Endometrium (tissue), 2 donors: ENCODE results near the gene KCNIP2.

Experiments used
- FAIRE-seq: peaks from 2 replicates; lab custom pipeline; 2012; peaks lifted over from hg19 to GRCh38; lab: Jason Lieb, UNC
- donor health status: control.
- donor health status: control.

Gene KCNIP2

DNA sequence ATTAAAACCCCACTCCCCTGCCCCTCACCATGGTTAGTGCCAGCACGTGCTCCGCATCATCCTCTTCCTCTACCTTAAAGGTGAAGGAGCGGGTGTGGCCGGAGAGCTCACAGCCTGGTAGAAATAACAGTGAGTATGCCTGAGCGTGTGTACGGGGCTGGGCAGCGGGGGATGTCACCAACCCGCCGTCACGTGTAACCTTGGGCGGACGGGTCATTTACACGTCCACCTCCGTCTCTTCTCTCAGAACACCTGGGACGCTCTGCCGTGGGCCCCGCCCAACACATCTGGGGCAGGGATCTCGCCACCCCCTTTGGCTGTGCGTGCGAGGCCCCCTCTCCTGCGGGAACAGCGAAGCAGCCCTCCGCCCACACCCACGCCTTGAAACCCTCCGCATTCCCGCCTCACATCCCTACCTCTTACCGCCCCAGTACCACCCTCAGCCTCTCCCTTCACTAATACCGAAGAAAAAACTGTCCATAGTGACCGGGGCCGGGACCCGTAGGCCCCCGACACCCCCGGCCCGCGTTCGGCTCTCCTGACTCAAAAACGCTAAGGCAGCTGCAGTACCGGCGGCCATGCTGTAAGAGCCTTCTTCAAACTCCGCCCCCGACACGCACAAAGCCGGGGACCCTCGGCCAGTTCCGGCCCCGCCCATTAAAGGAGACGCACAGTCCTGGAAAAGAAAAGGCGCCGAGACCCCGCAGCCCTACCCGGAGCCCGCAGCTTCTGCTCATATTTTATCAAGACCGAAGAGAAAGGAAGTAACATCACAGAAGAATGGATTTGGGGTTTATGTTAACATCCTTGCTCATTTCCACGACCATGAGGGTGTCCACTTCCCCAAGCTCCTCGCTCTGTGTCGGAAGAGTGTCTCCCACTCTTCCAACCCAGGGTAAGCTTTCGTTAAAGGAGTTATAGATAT lies 60.5 kb downstream of the KCNIP2 start, which contains the start of gene NPM3:
Gene NPM3 (minus strand): TSS at position 636 of the 925 bp plus-strand sequence. CDS start 56 bp downstream, at position 580.
- FAIRE-seq, result no peak

DNA sequence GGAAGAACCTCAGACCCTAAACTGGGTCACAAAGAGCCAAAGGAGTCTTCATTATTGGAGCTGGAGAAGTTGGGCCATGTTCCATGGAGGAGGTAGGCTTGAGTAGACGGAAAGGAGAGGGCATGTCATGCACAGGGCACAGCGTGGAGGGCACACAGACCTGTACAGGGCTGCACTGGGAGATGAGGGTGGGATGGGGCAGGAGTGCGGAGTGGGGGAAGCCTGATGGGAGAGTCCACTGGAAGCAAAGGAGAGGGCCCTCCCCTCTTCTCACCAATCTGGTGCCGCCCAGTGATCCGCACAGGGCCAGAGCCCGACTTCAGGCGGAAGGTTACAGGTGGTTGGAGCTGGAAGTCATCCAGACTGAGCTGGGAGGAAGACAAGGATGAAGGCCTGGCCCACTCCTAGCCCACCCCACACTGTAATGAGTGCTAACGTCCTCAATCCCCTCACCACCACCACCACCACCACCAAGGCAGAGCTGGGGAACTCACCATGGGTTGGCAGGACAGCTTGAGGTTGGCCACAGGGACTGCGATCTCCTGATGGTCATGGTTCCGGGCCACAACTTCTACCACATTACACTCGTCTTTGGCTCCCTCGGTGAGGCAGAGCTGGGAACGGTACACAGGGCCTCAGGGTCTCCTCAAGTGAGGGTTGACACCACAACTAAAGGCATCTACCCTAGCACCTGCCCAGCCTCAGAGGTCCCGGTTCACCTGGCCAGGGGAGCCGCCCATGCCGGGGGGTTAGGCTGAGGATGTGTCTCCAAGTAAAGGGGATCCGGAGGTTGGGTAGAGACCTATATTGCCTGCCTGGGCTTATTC lies 61.4 kb downstream of the KCNIP2 start:
- FAIRE-seq, result no peak

DNA sequence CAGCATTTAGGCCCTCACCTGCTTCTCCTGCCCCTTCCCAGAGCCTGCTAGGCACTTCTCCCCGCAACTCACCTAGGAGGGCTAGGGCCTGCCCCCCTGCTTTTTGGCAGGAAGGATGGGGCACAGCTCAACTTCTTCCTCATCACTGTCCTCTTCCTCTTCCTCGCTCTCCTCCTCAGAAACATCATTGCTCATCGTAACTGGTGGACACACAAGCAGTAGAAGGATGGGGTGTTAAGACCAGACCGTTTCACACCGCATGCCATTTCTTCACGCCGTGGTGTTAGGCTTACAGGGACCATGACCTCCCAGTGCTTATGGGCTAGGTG lies 62.0 kb downstream of the KCNIP2 start:
- FAIRE-seq, result no peak

DNA sequence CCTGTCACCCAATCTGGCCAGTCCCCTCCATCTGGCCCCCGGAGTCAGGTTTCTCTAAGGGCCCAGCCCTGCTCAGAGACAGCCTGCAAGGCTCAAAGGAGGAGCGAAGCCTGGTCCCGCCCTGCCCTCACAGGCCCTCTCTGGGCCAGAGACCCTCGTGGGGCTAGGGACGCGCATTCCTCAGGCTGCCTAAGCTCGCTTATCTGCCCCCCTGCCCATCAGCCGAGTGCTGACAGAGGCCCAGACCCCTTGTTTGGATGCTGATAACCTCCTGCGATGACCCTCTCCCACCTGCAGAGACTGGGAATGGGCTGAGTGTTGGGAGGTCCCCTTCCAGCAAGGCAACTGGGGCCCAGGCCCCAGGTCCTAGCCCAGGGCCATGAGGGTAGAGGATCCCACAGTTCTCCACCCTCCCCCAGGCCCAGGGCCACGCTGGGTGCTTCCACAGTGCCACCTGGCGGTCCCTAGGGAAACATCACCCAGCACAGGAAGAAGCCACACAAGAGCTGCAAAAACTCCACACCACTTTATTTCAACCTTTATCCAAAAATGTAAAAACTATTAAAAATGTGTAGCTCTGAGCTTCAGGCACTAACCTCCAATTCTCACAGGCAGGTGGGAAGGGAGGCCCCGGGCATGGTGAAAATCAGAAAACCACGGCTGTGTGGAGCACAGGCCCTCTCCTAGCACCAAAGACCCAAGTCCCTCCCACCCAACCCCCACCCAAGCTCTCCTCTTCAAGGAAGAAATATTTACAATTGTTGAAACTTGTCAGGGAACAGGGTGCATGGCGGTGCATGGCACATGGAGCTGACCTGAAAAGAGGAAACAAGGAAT lies 62.6 kb downstream of the KCNIP2 start:
- FAIRE-seq, result no peak

DNA sequence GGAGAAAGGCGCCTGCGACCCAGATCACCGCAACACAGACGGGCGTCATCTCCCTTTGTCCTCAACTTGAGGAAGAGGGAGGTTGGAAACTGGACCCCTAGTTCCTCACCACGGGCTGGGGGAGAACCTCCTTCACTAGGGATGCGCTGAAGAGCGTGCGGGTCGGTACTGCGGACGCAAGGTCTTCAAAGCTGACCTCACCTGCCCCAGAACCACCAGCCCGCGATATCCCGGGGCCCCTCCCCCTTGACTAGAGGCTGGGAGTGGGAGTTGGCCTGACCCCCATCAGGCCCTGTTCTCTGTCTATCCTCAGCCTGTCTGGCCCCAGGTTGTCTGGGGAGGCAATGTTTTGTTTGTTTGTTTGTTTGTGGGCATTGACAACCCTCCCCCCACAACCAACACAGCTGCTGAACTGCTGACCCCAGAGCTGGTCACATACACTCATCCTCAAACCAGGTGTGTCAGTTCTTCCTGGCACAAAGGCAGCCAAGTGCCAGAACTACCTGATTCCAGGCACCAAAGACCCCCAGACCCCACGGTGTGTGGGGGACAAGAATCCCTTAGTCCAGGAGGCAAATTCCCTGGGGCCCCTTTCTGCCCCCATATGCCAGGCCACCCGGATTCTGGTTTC lies 63.3 kb downstream of the KCNIP2 start:
- no peak for FAIRE-seq

DNA sequence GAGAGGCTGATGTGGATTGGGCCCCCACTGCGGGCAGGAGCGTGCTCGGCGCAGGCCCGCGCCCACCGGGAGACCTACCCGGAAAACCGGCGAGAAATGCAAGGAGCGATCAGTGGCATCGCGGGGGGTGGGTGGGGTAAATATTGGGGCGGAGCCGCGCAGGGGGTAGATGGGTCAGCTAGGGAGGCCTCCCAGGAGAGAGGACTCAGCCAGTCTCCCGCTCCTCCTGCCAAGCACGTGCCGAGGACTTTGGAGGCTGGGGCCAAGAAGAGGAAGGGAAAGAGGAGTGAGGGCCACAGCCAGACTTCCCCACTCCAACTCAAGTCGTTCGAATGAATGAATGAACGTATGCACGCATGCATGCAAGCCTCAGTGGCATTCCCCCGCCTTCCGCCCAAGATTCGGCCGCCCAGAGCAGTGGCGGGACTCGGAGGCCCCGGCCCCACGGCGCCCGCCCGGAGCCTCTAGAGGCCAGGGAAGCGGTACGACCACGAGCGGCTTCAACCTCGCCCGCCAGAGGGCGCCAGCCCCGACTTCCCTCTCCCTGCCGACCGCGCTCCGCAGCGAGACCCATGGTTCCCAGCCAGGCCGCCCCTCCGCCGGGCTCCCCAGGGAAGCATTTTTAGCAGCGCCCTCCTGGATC lies 63.9 kb downstream of the KCNIP2 start:
- no peak for FAIRE-seq

DNA sequence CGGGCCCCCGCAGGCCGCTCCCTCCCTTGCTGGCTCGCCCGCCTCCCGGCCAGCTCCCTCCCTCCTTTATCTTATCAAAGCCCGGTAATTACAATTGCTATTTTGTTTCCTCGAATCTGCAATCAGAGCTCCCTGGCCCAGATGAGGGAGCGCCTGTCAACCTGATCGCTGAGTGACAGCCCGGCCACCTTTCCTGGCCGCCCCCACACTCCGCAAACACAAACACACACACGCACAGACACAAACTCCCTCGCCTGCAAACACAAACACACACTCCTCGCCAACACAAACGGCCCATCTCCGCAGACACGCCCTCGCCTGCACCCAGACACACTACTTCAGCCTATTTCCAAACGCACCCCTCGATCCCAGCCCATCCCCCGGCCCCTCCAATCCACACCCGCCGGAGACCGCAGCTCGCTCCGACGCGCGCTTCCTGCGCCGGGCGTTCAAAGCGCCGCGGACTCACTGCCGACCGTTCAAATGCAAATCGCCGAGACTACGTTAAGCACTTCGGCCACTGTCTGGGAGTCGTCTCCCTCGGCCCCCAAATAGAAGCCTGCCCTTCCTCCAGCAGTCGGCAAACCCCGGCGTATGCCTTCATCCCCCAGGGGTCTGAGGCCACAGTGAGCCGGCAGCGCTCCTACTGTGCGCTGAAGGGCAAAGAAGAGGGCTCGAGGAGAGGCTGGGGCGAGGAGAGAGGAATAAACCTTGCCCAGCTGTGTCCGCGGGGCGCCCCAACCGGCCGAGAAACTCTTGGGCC lies 64.6 kb downstream of the KCNIP2 start:
- FAIRE-seq, result no peak

DNA sequence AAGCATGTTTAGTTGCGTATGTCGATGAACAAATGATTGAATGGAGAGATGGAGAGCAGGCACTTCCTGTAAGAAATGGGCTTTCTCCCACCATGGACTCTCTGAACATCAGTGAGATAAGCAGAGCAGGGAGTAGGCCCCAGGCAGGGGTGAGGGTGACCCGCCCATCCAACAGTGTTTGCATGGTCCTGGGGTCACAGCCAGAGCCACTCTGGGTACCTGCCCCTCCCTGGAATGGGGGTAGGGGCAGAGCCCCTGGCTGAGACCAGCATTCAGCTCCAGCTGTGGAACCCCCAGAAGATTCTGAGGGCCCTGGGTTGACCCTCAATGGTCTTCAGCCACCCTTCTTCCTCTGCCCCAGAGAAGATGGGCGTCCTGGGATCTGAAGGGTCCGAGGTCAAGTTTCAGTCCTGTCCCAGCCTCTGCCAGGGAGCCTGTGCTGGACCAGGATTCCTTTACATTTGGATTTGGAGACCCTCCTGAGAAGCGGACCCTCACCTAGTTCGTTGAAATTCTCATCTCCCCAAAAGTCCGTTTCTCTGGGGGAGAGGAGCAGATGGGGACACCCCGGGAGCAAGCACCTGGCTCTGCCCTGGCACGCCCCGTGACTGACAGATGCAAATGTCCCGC lies 65.3 kb downstream of the KCNIP2 start:
- FAIRE-seq, result no peak

DNA sequence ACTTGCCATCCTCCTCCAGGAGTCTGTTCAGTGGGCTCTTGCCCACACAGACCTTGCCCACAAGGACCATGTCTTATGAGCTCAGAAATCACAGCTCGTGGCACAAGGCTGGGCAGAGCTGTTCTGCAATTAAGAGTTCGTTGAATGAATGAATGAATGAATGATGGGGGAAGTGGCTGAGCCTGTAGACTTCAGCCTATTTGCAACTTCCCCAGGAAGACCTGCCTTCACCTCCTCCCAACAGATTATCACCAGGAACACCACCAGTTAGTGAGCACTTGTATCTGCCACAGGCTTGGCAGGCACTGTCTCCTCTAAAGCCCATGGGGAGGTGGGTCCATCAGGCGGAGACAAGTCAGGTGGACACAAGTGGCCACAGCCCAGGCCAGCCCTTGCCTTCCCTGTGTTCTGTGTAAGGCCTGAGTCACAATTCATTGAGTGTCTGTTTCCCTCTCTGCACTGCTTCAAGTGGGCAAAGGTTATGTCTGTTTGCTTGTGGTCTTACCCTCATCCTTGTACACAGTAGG lies 65.9 kb downstream of the KCNIP2 start:
- FAIRE-seq, result no peak

DNA sequence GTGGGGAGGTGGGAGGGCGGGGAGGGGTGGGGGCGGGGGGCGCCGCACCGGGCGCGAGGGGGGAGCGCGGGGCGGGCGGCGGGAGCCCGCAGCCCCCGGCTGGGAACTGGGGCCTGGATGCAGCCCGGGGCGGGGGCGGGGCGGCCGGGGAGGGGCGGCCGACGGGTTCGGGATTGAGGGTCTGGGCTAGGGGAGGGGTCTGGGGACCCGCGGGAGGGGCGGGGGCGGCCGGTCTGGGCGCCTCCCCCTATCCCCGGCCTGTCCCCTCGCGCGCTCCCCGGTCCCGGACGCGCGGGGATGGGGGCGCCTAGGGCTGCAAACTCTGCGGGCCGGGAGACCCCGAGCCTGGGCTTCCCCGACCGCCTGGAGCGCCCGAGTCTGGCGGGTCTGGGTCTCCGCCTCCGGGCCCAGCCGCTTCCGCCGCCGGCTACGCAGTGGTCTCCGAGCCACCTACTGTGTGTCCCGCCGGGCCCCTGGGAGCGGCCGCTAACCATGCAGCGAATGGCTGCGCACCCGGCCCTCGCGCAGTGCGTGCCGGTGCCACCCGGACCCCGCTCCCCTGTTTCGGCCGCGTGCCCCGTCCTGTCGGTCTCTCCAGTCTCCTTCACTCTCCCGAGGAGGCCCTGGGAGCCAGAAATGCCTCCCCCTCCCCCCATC lies 67.3 kb downstream of the KCNIP2 start:
- no peak for FAIRE-seq
